WTC11 (cell line): ENCODE measurements around the gene ARID3B.

ENCODE experiments used
- ATF3 ChIP-seq: sonication (generic); formaldehyde crosslinking; conservative IDR thresholded peaks from 2 replicates; pipeline ENCODE4 v1.8.1; 2022; ENCODE audit warnings: mild to moderate bottlenecking, missing genetic modification reagents
- CTCF ChIP-seq: fragments of 200-600 bp; IDR thresholded peaks from 2 replicates; pipeline ENCODE4 v1.8.0; 2022; ENCODE audit warnings: antibody characterized with exemption
- IRF1 ChIP-seq: sonication (generic); formaldehyde crosslinking; IDR thresholded peaks from 2 replicates; pipeline ENCODE4 v1.8.0; 2023; ENCODE audit warnings: missing genetic modification reagents

GRCh38 chr15:74563442-74563841 lies 22.4 kb downstream of the ARID3B start:
- no peak for TF ChIP-seq IRF1 (CRISPR knock-in tag)
- no peak for TF ChIP-seq ATF3 (CRISPR knock-in tag)
- TF ChIP-seq CTCF, result no peak
